GM12874 (cell line): ENCODE data around the gene USP47.

Experiments
- TF ChIP-seq, protein P1 (sequence below): IDR thresholded peaks from 2 replicates; pipeline ENCODE4 v1.5.1; 2011; ENCODE audit warnings: low read depth, mild to moderate bottlenecking, control low read depth, low read length, moderate library complexity; ENCODE audit not compliant: insufficient read depth

Gene USP47

DNA sequence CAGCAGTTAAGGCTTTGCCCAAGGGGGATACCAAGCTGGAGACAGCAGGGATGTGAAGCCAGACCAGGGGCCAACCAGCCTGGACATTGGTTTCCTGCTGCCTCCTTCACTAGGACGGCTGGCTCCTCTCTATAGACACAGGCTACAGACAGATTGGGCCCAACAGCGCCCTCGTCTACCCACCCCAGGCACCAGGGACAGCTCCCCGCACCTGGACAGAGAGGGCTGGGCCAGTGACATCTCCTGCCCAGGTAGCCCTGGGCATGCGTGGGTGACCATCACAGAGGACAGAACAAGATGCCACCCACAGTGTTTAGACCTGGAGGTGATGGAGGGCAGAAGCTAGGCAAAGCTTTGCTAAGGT lies 165.4 kb downstream of the USP47 start:
- TF ChIP-seq, protein P1, sequence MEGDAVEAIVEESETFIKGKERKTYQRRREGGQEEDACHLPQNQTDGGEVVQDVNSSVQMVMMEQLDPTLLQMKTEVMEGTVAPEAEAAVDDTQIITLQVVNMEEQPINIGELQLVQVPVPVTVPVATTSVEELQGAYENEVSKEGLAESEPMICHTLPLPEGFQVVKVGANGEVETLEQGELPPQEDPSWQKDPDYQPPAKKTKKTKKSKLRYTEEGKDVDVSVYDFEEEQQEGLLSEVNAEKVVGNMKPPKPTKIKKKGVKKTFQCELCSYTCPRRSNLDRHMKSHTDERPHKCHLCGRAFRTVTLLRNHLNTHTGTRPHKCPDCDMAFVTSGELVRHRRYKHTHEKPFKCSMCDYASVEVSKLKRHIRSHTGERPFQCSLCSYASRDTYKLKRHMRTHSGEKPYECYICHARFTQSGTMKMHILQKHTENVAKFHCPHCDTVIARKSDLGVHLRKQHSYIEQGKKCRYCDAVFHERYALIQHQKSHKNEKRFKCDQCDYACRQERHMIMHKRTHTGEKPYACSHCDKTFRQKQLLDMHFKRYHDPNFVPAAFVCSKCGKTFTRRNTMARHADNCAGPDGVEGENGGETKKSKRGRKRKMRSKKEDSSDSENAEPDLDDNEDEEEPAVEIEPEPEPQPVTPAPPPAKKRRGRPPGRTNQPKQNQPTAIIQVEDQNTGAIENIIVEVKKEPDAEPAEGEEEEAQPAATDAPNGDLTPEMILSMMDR, result no peak

GRCh38 chr11:12007769-12008737 lies 166.3 kb downstream of the USP47 start, which contains the start of gene DKK3:
DKK3 (minus strand) TSS chr11:12008626; CDS start chr11:12008582, 44 bp downstream.
- TF ChIP-seq, protein P1, result no peak
